K562 (cell line): ENCODE measurements around the gene LRP1. TPM values are rescaled to one million over a fixed set of nuclear protein-coding genes. Genes with fewer than 3 reads are reported as not detected.

Experiments used
- CHD7 ChIP-seq: fragments of 200-600 bp; sonication (generic); IDR thresholded peaks from one replicate; pipeline ENCODE4 v1.6.1; 2012; ENCODE audit warnings: mild to moderate bottlenecking, low read depth, low read length, inconsistent platforms
- CXXC5 ChIP-seq: fragments of 250-450 bp; sonication (Bioruptor Pico); IDR thresholded peaks from 2 replicates; pipeline ENCODE4 v1.8.0; 2022; ENCODE audit warnings: inconsistent platforms, mild to moderate bottlenecking, moderate library complexity
- DEAF1 ChIP-seq: fragments of 450-650 bp; formaldehyde crosslinking; IDR thresholded peaks from 2 replicates; pipeline ENCODE4 v1.4.0; 2020; ENCODE audit warnings: mild to moderate bottlenecking, moderate library complexity
- NEUROD1 ChIP-seq: fragments of 150-350 bp; IDR thresholded peaks from 2 replicates; pipeline ENCODE4 v1.6.1; 2014; ENCODE audit warnings: borderline replicate concordance, low read length, low read depth; ENCODE audit not compliant: partially characterized antibody
- RERE ChIP-seq: sonication (generic); formaldehyde crosslinking; IDR thresholded peaks from 2 replicates; pipeline ENCODE4 v1.8.0; 2023; ENCODE audit warnings: missing genetic modification reagents, mild to moderate bottlenecking, borderline replicate concordance
- RNF2 ChIP-seq: sonication (generic); IDR thresholded peaks from 2 replicates; pipeline ENCODE4 v1.6.1; 2016
- SIX5 ChIP-seq, 2 experiments: IDR thresholded peaks; 2 replicates each; pipeline ENCODE4 v1.6.1; 2011; ENCODE audit warnings: low read length in 2 of 2, borderline replicate concordance in 1 of 2, low read depth in 1 of 2, mild to moderate bottlenecking in 1 of 2, moderate library complexity in 1 of 2; ENCODE audit not compliant: insufficient read depth in 1 of 2
- polyA plus RNA-seq, 8 experiments: library from polyadenylated mRNA; depleted of rRNA in 4 of 8; stranded (reverse) in 5 of 8; unstranded in 3 of 8; fragments of >200 nt; fragmentation: Nextera tagmentation in 2 of 8; fragmentation: Illumina TruSeq in 1 of 8; extraction: Ambion mirVana in 2 of 8; extraction: Trizol in 1 of 8; gene quantifications; 2 replicates each; pipeline versions ENCODE4 v1.2.1 to v1.2.3, GENCODE V29; 2011 to 2014; ENCODE audit warnings: inconsistent platforms in 1 of 8, missing spikeins in 1 of 8
- total RNA-seq, 7 experiments: library from RNA; depleted of rRNA in 6 of 7; stranded (reverse); fragments of >200 nt in 6 of 7; fragmentation: Illumina TruSeq in 2 of 7; extraction: Trizol in 2 of 7; gene quantifications; 2 replicates each; pipeline versions ENCODE4 v1.2.1 to v1.2.3, GENCODE V29; 2011 to 2021; ENCODE audit warnings: low replicate concordance in 1 of 7

The LRP1 gene
- total and polyA plus RNA-seq, 9 of the 15 experiments (the other 6 are each of a cell fraction or from before 2014, with no cell fraction given), result 0.04 to 0.64 (median 0.19) TPM; not detected in 2

GRCh38 chr12:57238854-57239554 lies 110.7 kb downstream of the LRP1 start (continued):
- TF ChIP-seq CHD7, result no peak
- TF ChIP-seq RERE, result no peak
- TF ChIP-seq RNF2, result peak; percentile 39; the same call in 1 of the 2 replicates
- peak; percentile 89 for TF ChIP-seq DEAF1 (CRISPR knock-in tag)
- peak; percentile 42 for TF ChIP-seq NEUROD1
- TF ChIP-seq SIX5 (IDR thresholded peaks at IDR 0.05; ENCODE audit: borderline replicate concordance in 1 of 2, insufficient read depth in 1 of 2, low read depth in 1 of 2, low read length in 2 of 2), result no peak
- TF ChIP-seq CXXC5 (CRISPR knock-in tag), result peak; percentile 61
